Lung (tissue), 12 donors: ENCODE data around the gene MUC15. TPM values are rescaled to one million over a fixed set of nuclear protein-coding genes. Genes with fewer than 3 reads are reported as not detected.

Source experiments
- ATAC-seq: fragments of 200-7000 bp; cut with Tn5 transposase; one replicate; pipeline ENCODE4 v1.9.1; 2020; ENCODE audit warnings: moderate number of reproducible peaks; ENCODE audit not compliant: insufficient read depth, low FRiP score
- DNase-seq, 3 donors: peaks; one replicate each; pipeline ENCODE4 v3.0.0-alpha.2; 2013 to 2017
- H3K27ac ChIP-seq, 2 donors: one replicate each; pipeline ENCODE4 v1.5.1; 2013; ENCODE audit warnings: mild to moderate bottlenecking in 2 of 2, moderate library complexity in 2 of 2, control low read depth in 1 of 2, inconsistent platforms in 1 of 2, low read depth in 1 of 2, low read length in 1 of 2
- H3K27me3 ChIP-seq, 3 donors: one replicate each; pipeline ENCODE4 v1.5.1; 2013; ENCODE audit warnings: low read length in 2 of 3; ENCODE audit not compliant: control insufficient read depth in 3 of 3, insufficient read depth in 3 of 3
- H3K36me3 ChIP-seq, 4 donors: one replicate each; pipeline ENCODE4 v1.5.1; 2013; ENCODE audit warnings: low read length in 4 of 4, mild to moderate bottlenecking in 1 of 4, moderate library complexity in 1 of 4; ENCODE audit not compliant: control insufficient read depth in 4 of 4, insufficient read depth in 4 of 4
- H3K4me1 ChIP-seq, 5 donors: one replicate each; pipeline ENCODE4 v1.5.1; 2013; ENCODE audit warnings: low read length in 5 of 5, mild to moderate bottlenecking in 2 of 5, moderate library complexity in 1 of 5; ENCODE audit not compliant: control insufficient read depth in 5 of 5, insufficient read depth in 5 of 5
- H3K4me3 ChIP-seq: one replicate; pipeline ENCODE4 v1.5.1; 2013; ENCODE audit warnings: mild to moderate bottlenecking, control low read depth, moderate library complexity
- H3K9ac ChIP-seq, 2 donors: one replicate each; pipeline ENCODE4 v1.5.1; 2013; ENCODE audit warnings: low read length in 2 of 2, control low read depth in 1 of 2; ENCODE audit not compliant: insufficient read depth in 1 of 2
- H3K9me3 ChIP-seq, 4 donors: one replicate each; pipeline ENCODE4 v1.5.1; 2013; ENCODE audit warnings: low read length in 3 of 4, mild to moderate bottlenecking in 1 of 4, moderate library complexity in 1 of 4; ENCODE audit not compliant: control insufficient read depth in 4 of 4, insufficient read depth in 3 of 4
- WGBS, 2 donors: extraction: QIAGEN DNeasy Blood & Tissue Kit; methylation state at CpG; one replicate each; pipeline ENCODE4 v1.1.7; 2013; 5-methylcytosine and 5-hydroxymethylcytosine counted together
- polyA plus RNA-seq, 2 donors: library from polyadenylated mRNA; stranded (reverse); fragments of 200-250 nt; gene quantifications; one replicate each; pipeline ENCODE4 v1.2.1, GENCODE V29; 2013
- total RNA-seq, 2 donors: library from RNA; depleted of rRNA in 1 of 2; stranded (reverse); fragments of >200 nt in 1 of 2; gene quantifications; one replicate each; pipeline ENCODE4 v1.2.1, GENCODE V29; 2014 to 2021
- TF ChIP-seq, protein P1 (sequence below): IDR thresholded peaks from 2 replicates; pipeline ENCODE4 v1.5.1; 2012; ENCODE audit warnings: mild to moderate bottlenecking; ENCODE audit errors: control extremely low read depth, extremely low read depth
- donor health status: control.
- donor health status: control.
- donor health status: Bipolar disorder and iron deficiency.
- donor health status: healthy.
- donor health status: DM: yes; HTN: yes; CAD: no.

MUC15 gene
- total and polyA plus RNA-seq, 4 donors, result 4.6 to 12.1 (median 8.5) TPM

DNA sequence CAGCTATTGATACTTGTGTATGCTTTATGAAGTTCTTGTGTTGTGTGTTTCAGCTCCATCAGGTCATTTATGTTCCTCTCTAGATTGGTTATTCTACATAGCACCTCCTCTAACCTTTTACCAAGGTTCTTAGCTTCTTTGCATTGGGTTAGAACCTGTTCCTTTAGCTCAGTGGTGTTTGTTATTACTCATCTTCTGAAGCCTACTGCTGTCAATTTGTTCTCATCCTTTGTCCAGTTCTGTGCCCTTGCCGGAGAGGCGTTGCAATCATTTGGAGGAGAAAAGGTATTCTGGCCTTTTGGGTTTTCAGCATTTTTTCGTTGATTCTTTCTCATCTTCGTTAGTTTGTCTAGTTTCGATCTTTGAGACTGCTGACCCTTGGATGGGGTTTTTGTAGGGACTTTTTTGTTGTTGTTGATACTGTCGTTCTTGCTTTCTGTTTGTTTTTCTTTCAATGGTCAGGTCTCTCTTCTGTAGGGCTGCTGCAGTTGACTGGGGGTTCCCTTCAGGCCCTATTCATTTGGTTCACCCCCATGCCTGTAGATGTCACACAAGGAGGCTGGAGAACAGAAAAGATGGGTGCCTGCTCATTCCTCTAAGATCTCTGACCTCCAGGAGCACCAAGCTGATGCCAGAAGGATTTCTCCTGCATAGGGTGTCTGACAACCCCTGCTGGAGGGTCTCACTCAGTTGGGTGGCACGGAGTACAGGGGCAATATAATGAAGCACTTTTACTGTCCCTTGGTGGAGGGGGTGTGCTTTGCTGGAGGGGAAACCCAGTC, 35.9 kb upstream of the MUC15 start:
- TF ChIP-seq, protein P1, sequence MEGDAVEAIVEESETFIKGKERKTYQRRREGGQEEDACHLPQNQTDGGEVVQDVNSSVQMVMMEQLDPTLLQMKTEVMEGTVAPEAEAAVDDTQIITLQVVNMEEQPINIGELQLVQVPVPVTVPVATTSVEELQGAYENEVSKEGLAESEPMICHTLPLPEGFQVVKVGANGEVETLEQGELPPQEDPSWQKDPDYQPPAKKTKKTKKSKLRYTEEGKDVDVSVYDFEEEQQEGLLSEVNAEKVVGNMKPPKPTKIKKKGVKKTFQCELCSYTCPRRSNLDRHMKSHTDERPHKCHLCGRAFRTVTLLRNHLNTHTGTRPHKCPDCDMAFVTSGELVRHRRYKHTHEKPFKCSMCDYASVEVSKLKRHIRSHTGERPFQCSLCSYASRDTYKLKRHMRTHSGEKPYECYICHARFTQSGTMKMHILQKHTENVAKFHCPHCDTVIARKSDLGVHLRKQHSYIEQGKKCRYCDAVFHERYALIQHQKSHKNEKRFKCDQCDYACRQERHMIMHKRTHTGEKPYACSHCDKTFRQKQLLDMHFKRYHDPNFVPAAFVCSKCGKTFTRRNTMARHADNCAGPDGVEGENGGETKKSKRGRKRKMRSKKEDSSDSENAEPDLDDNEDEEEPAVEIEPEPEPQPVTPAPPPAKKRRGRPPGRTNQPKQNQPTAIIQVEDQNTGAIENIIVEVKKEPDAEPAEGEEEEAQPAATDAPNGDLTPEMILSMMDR, result no peak
- Histone ChIP-seq H3K9ac (no peak overlapping the region), H3K9me3 (no peaks in the 10 kb centered on the region), H3K27ac (no peak overlapping the region), H3K36me3 (no peaks in the 10 kb centered on the region), H3K4me1 (no peaks in the 10 kb centered on the region), H3K27me3 (no peaks in the 10 kb centered on the region), H3K4me3 (no peak overlapping the region)
- 88 to 91% methylated on average over 7 of the region's 7 CpGs for WGBS, 2 donors
- no peak for DNase-seq
- no peak for ATAC-seq

DNA sequence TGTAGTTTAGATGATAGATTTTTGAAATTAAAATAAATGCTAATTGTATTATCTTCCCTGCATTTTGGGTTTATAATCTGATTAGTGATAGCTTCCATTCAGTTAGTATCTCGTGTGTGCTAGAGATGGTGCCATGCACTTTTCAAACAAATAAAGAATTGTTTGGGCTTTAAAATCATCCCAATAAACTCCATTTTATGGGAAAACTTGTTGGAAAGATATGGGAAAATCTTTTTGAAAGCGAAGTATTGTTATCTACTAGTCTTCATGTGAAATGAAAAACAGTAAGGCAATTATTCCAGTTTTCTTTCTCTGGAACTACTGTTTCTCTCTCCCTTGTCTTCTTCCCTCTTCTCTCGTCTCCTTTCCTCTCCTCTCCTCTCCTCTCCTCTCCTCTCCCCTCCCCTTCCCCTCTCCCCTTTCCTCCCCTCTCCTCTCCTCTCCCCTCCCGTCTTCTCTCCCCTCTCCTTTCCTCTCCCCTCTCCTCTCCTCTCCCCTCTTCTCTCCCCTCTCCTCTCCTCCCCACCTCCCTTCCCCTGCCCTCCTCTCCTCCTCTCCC, 27.9 kb upstream of the MUC15 start:
- WGBS, 2 donors, result 67 to 73% methylated on average over 3 of the region's 4 CpGs
- no peak overlapping the region for H3K9ac ChIP-seq
- no peaks in the 10 kb centered on the region for H3K9me3 ChIP-seq
- no peak overlapping the region for H3K4me3 ChIP-seq
- TF ChIP-seq, protein P1, result no peak
- ATAC-seq (no peak), DNase-seq (no peak)
- H3K27ac ChIP-seq, result no peak overlapping the region
- peaks cover 0 to 12% (median 0%) of the 10 kb centered on the region in 5 donors for H3K4me1 ChIP-seq
- no peaks in the 10 kb centered on the region for H3K36me3 ChIP-seq
- no peaks in the 10 kb centered on the region for H3K27me3 ChIP-seq

DNA sequence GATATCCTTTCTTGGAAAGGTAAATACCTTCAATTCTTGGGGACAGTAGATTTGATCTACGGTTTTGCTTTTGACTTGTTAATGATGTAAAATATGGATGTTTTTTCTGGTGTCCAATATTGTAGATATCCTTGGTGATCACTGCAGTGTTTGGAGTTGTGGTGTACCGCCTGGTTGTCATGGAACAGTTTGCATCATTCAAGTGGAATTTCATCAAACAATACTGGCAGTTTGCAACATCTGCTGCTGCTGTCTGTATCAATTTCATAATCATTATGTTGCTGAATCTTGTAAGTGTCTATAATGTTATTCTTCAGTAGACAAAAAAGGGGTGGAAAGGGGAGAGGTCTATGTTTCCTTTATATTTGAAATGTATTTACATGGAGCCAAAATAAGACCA, 27.4 kb upstream of the MUC15 start:
- DNase-seq, result peak in 2 of 3 donors; percentile 60 to 62
- Histone ChIP-seq H3K27ac (no peak overlapping the region), H3K9me3 (no peaks in the 10 kb centered on the region), H3K27me3 (no peaks in the 10 kb centered on the region), H3K4me1 (peaks cover 0 to 12% (median 0%) of the 10 kb centered on the region in 5 donors), H3K36me3 (no peaks in the 10 kb centered on the region), H3K9ac (no peak overlapping the region), H3K4me3 (no peak overlapping the region)
- no peak for ATAC-seq
- WGBS, 2 donors, result 71 to 79% methylated on average over 2 of the region's 2 CpGs
- TF ChIP-seq, protein P1, result no peak
